HepG2 (cell line): ENCODE measurements around the gene FAM53B. TPM values are rescaled to one million over a fixed set of nuclear protein-coding genes. Genes with fewer than 3 reads are reported as not detected.

ENCODE experiments used
- ATAC-seq: fragments of 200-7000 bp; cut with Tn5 transposase; 3 replicates; pipeline ENCODE4 v1.9.1; 2020; ENCODE audit warnings: mild to moderate bottlenecking, moderate library complexity
- BruUV-seq: library from RNA; stranded (reverse); fragments of 400-500 nt; replicated peaks from 2 replicates; lab custom pipeline; 2021; lab: Mats Ljungman, UMichigan
- CTCF ChIA-PET: fragments of 300-600 bp; formaldehyde crosslinking; extraction: SDS; loops from one replicate; lab custom pipeline; 2021; ENCODE audit warnings: low total read pairs, inconsistent platforms, low intra/inter-chr PET ratio; lab: Yijun Ruan, JAX
- POLR2A ChIA-PET: fragments of 350-600 bp; sonication (Branson Sonifier 250); formaldehyde crosslinking; loops from one replicate; lab custom pipeline; 2020; ENCODE audit warnings: antibody characterized with exemption, inconsistent platforms; lab: Yijun Ruan, JAX
- DNase-seq: peaks from one replicate; pipeline ENCODE4 v3.0.0-alpha.2; 2015; ENCODE audit warnings: low spot score
- FAIRE-seq: peaks from 3 replicates; lab custom pipeline; 2011; peaks lifted over from hg19 to GRCh38; lab: Jason Lieb, UNC
- H2AFZ ChIP-seq: one replicate; pipeline ENCODE4 v1.6.1; 2011; ENCODE audit warnings: low read length, inconsistent platforms
- H3K27ac ChIP-seq: fragments of 300-600 bp; 3 replicates; pipeline ENCODE4 v1.8.0; 2011; ENCODE audit warnings: mixed run types, mild to moderate bottlenecking, mixed read lengths, low read length, inconsistent platforms; ENCODE audit not compliant: insufficient read depth; ENCODE audit errors: extremely low read length
- H3K27me3 ChIP-seq, 2 experiments: fragments of 200-600 bp in 1 of 2; 2 replicates in 1 of 2; 3 replicates in 1 of 2; pipeline versions ENCODE4 v1.6.0 to v1.8.0; 2011; ENCODE audit warnings: low read length in 2 of 2, mild to moderate bottlenecking in 2 of 2, moderate library complexity in 2 of 2, inconsistent platforms in 1 of 2; ENCODE audit not compliant: insufficient read depth in 2 of 2, control insufficient read depth in 1 of 2
- H3K36me3 ChIP-seq, 2 experiments: fragments of 200-600 bp in 1 of 2; replicated peaks in 1 of 2; 2 replicates in 1 of 2; 3 replicates in 1 of 2; pipeline versions ENCODE4 v1.5.1 to v1.8.0; 2011; ENCODE audit warnings: low read length in 2 of 2, inconsistent platforms in 1 of 2; ENCODE audit not compliant: insufficient read depth in 2 of 2, control insufficient read depth in 1 of 2
- H3K4me1 ChIP-seq: 2 replicates; pipeline ENCODE4 v1.5.1; 2012; ENCODE audit warnings: low read length, inconsistent platforms; ENCODE audit not compliant: insufficient read depth
- H3K4me2 ChIP-seq: 2 replicates; pipeline ENCODE4 v1.6.0; 2011; ENCODE audit warnings: low read depth, low read length, inconsistent platforms
- H3K4me3 ChIP-seq, 3 experiments: fragments of 200-600 bp in 1 of 3; sonication (generic), shearing (Covaris generic) in 1 of 3; replicated peaks in 1 of 3; 2 replicates each; pipeline ENCODE4 v1.5.1; 2011 to 2016; ENCODE audit warnings: low read length in 3 of 3, inconsistent platforms in 2 of 3, low read depth in 2 of 3, mild to moderate bottlenecking in 2 of 3, control low read depth in 1 of 3, mixed read lengths in 1 of 3; ENCODE audit not compliant: insufficient read depth in 1 of 3
- H3K79me2 ChIP-seq: one replicate; pipeline ENCODE4 v1.6.1; 2011; ENCODE audit warnings: low read length, inconsistent platforms; ENCODE audit not compliant: insufficient read depth
- H3K9ac ChIP-seq: 2 replicates; pipeline ENCODE4 v1.6.0; 2011; ENCODE audit warnings: mild to moderate bottlenecking, low read depth, low read length, inconsistent platforms; ENCODE audit not compliant: insufficient read depth
- H3K9me3 ChIP-seq: 2 replicates; pipeline ENCODE4 v1.5.1; 2012; ENCODE audit warnings: mild to moderate bottlenecking, low read length
- H4K20me1 ChIP-seq: 2 replicates; pipeline ENCODE4 v1.6.0; 2011; ENCODE audit warnings: inconsistent platforms, mild to moderate bottlenecking, low read length, moderate library complexity; ENCODE audit not compliant: insufficient read depth
- ADNP ChIP-seq: sonication (generic); formaldehyde crosslinking; IDR thresholded peaks from 2 replicates; pipeline ENCODE4 v1.4.0; 2020; ENCODE audit warnings: missing genetic modification reagents
- ARNTL ChIP-seq: sonication (generic); formaldehyde crosslinking; IDR thresholded peaks from 2 replicates; pipeline ENCODE4 v1.4.0; 2020; ENCODE audit warnings: mild to moderate bottlenecking, missing genetic modification reagents
- KDM1A ChIP-seq: IDR thresholded peaks from 2 replicates; pipeline ENCODE4 v1.6.1; 2016; ENCODE audit warnings: missing compliant biosample characterization
- KLF11 ChIP-seq: IDR thresholded peaks from 2 replicates; pipeline ENCODE4 v1.6.1; 2016; ENCODE audit warnings: missing compliant biosample characterization
- PHF5A ChIP-seq: IDR thresholded peaks from one replicate; pipeline ENCODE4 v1.6.1; 2018; ENCODE audit warnings: low read depth, missing genetic modification reagents; ENCODE audit not compliant: unreplicated experiment
- WIZ ChIP-seq: sonication (generic); formaldehyde crosslinking; IDR thresholded peaks from 2 replicates; pipeline ENCODE4 v1.5.1; 2020; ENCODE audit warnings: mild to moderate bottlenecking, missing genetic modification reagents
- ZNF143 ChIP-seq: sonication (generic); formaldehyde crosslinking; IDR thresholded peaks from 2 replicates; pipeline ENCODE4 v1.4.0; 2020; ENCODE audit warnings: missing genetic modification reagents
- ZNF660 ChIP-seq: sonication (generic); formaldehyde crosslinking; IDR thresholded peaks from 2 replicates; pipeline ENCODE4 v1.5.1; 2020; ENCODE audit warnings: mild to moderate bottlenecking, low read depth, missing genetic modification reagents, borderline replicate concordance
- ZNF674 ChIP-seq: sonication (generic); formaldehyde crosslinking; IDR thresholded peaks from 2 replicates; pipeline ENCODE4 v1.5.0; 2020; ENCODE audit warnings: low read depth, mild to moderate bottlenecking, missing genetic modification reagents
- ZNF7 ChIP-seq: IDR thresholded peaks from 2 replicates; pipeline ENCODE4 v1.6.1; 2016; ENCODE audit warnings: missing biosample characterization, missing genetic modification reagents
- ZNF749 ChIP-seq: sonication (generic); formaldehyde crosslinking; IDR thresholded peaks from 2 replicates; pipeline ENCODE4 v1.8.0; 2022; ENCODE audit warnings: mild to moderate bottlenecking, missing genetic modification reagents, moderate library complexity, borderline replicate concordance
- ZNF770 ChIP-seq: sonication (generic); formaldehyde crosslinking; IDR thresholded peaks from 2 replicates; pipeline ENCODE4 v1.5.0; 2020; ENCODE audit warnings: mild to moderate bottlenecking, missing genetic modification reagents
- WGBS: methylation state at CpG from one replicate; pipeline ENCODE4 v1.1.6; 2017; ENCODE audit warnings: low lambda C conversion rate; 5-methylcytosine and 5-hydroxymethylcytosine counted together
- in situ Hi-C: cut with HindIII; loops from 2 replicates; pipeline ENCODE4 v1.10.0; 2017; ENCODE audit warnings: low pct_unique_long_range_greater_than_20kb; ENCODE audit not compliant: extremely low pct_ligation_motif_present
- intact Hi-C: fragments of 100-400 bp; cut with micrococcal nuclease; formaldehyde crosslinking; loops from one replicate; pipeline ENCODE4 v1.10.0; 2022; ENCODE audit not compliant: unreplicated experiment
- polyA plus RNA-seq, 8 experiments: library from polyadenylated mRNA; depleted of rRNA in 3 of 8; stranded (reverse) in 7 of 8; unstranded in 1 of 8; fragments of >200 nt; fragmentation: Illumina TruSeq in 4 of 8; extraction: Trizol in 4 of 8; gene quantifications; 2 replicates each; pipeline versions ENCODE4 v1.2.1 to v1.2.3, GENCODE V29; 2011 to 2016; ENCODE audit warnings: low read depth in 4 of 8, missing spikeins in 1 of 8, mixed read lengths in 1 of 8; ENCODE audit not compliant: insufficient read depth in 1 of 8
- total RNA-seq, 5 experiments: library from RNA; depleted of rRNA; stranded (reverse); fragments of >200 nt; fragmentation: Illumina TruSeq; extraction: Trizol; gene quantifications; 2 replicates each; pipeline ENCODE4 v1.2.3, GENCODE V29; 2016; ENCODE audit warnings: low read depth in 1 of 5
- TF ChIP-seq, protein P1 (sequence below): IDR thresholded peaks from 2 replicates; pipeline ENCODE4 v1.6.1; 2016; ENCODE audit warnings: missing genetic modification reagents, missing compliant biosample characterization

The FAM53B gene
- total and polyA plus RNA-seq, 2 of the 13 experiments (the other 11 are each of a cell fraction or from before 2014, with no cell fraction given), result 6.4 to 19.3 TPM

GRCh38 chr10:124734311-124735166 lies 9.6 kb downstream of the FAM53B start:
- no TSS peak for BruUV-seq

More at GRCh38 chr10:124734311-124735166, 9.6 kb downstream of the FAM53B start:
- peaks cover 64% of the 10 kb centered on the region for H3K79me2 ChIP-seq
- in situ Hi-C loops (no loop called here), intact Hi-C loops (no loop called here)
- no peak overlapping the region for H3K9ac ChIP-seq
- TF ChIP-seq KLF11 (CRISPR knock-in tag) (no peak), ZNF674 (CRISPR knock-in tag) (no peak), WIZ (CRISPR knock-in tag) (no peak), ZNF770 (CRISPR knock-in tag) (no peak), ZNF143 (no peak), PHF5A (CRISPR knock-in tag) (no peak), ZNF7 (CRISPR knock-in tag) (no peak), ZNF749 (CRISPR knock-in tag) (no peak), ADNP (CRISPR knock-in tag) (no peak), ARNTL (CRISPR knock-in tag) (no peak), KDM1A (CRISPR knock-in tag) (no peak), ZNF660 (CRISPR knock-in tag) (no peak)
- TF ChIP-seq, protein P1, sequence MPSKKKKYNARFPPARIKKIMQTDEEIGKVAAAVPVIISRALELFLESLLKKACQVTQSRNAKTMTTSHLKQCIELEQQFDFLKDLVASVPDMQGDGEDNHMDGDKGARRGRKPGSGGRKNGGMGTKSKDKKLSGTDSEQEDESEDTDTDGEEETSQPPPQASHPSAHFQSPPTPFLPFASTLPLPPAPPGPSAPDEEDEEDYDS (CRISPR knock-in tag), result no peak
- DNase-seq (no peak), FAIRE-seq (no peak), ATAC-seq (no peak)
- H3K27ac ChIP-seq, result no peak overlapping the region
- CTCF ChIA-PET, result no interaction called here
- peaks cover 15% of the 10 kb centered on the region for H4K20me1 ChIP-seq
- no peak overlapping the region for H3K4me3 ChIP-seq
- no peaks in the 10 kb centered on the region for H3K9me3 ChIP-seq
- H3K27me3 ChIP-seq, result no peaks in the 10 kb centered on the region
- H3K4me1 ChIP-seq, result peaks cover 35% of the 10 kb centered on the region
- no peak overlapping the region for H3K4me2 ChIP-seq
- no peak overlapping the region for H2AFZ ChIP-seq
- H3K36me3 ChIP-seq, result peaks cover 3 to 6% of the 10 kb centered on the region in 2 experiments; a peak in 3 of 5 replicates
- POLR2A ChIA-PET, result no interaction called here
- WGBS, result 96% methylated on average over 12 of the region's 16 CpGs
